CD1c-positive myeloid dendritic cell (primary cell): ENCODE data around the gene ZMAT5.

Source experiments
- DNase-seq: peaks from one replicate; pipeline ENCODE4 v3.0.0-alpha.2; 2016; ENCODE audit errors: extremely low spot score

Gene ZMAT5, protein sequence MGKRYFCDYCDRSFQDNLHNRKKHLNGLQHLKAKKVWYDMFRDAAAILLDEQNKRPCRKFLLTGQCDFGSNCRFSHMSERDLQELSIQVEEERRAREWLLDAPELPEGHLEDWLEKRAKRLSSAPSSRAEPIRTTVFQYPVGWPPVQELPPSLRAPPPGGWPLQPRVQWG

DNA sequence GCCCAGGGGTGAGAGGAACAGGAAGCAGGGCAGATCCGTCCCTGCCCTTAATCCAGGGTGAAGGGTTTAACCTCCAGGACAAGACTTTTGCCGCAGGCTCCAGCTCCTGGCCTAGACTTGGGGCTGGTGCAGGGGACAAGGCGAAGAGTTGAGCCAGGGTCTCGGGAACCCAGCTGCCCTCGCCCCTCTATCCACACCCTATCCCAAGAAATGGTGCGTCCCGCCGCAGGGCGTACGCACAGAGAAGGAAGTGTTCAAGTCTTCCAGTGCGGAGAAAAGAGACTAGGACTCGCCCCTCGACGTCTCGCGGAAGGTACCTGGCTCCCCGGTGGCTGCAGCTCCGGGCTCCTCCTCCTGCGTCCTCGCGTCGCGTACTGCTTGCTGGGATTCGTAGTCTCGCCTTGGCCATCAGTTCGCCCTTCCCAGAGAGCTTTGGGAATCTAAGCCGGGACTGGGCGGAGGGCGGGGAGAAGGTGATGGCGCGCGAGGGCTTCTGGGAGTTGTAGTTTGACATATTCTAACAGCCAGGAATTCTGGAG is at the start of gene ZMAT5:
ZMAT5 (minus strand) TSS at position 376 of the 539 bp plus-strand sequence. CDS start 18,463 bp downstream, outside the sequence.
- DNase-seq: peak; percentile 97

DNA sequence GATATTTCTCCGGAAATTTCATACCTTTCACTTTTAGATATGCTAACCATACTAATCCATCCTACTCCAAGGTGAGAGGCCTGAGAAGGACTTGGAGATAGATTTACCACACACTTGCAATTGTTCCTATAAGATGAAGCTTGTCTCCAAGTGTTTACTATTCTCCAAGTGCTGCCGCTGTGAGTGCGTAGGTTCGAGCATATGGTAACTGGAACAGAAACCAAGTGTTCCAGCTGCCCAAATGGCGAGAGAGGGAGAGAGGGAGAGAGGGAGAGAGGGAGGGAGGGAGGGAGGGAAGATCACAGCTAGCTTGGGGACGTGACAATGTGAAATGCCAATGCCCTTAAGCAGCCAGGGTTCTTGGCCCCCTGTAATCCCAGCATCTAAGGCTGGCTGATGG is 49.7 kb upstream of the ZMAT5 start:
- DNase-seq: no peak

DNA sequence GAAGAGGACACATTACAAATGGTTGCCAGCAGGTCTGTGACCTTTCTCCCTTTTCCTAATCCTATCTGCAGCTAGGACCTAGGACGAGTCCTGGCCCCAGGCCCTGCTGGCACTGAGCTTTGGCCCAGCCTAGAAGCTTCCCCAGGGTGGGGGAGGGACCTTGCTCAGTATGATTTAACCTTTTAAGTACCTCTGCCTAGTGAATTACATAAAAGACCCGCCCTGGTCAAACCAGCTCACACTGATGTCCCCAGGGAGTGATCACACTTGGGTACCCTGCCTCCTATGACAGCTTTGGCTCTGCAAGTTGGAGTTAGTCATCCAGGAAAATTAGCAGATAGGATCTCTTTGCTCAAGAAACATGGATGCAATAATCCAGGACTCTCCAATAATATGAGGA is 49.3 kb upstream of the ZMAT5 start:
- DNase-seq: no peak

DNA sequence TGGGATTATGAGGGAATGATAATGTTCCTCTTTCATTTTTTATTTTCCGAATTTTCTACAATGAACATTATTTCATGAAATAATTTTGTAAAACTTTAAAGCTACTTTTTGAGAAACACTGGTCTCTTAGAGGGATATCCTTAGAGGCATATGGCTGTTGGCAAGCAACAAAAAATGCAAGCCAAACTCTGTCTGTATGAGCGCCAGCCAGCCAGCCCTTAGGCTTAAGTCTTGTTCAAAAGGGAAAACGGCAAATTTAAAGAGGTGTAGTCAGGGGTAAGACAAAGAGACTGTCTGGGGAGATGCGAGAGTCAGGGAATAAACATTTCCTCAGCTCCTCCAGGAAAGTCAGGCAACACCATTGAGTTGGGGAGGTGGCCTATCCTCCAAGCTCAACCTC is 48.8 kb upstream of the ZMAT5 start:
- no peak for DNase-seq

DNA sequence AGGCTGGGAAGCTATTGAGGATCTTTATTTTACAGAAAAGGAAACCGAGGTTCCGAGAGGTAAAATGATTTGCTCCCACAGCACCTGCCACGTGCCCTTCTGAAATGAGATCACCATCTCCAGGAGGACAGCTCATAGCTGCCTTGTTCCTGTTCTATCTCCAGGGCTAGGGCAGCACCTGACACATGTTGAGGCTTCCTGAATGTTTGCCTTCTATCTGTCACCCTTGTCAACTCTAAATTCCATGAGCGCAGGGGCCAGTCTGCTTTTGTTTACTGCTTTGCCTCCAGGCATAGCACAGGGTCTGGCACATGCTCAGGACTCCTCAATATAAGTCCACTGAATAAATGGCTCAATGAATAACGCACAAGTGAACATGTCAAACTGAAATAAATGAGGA is 47.2 kb upstream of the ZMAT5 start:
- no peak for DNase-seq

DNA sequence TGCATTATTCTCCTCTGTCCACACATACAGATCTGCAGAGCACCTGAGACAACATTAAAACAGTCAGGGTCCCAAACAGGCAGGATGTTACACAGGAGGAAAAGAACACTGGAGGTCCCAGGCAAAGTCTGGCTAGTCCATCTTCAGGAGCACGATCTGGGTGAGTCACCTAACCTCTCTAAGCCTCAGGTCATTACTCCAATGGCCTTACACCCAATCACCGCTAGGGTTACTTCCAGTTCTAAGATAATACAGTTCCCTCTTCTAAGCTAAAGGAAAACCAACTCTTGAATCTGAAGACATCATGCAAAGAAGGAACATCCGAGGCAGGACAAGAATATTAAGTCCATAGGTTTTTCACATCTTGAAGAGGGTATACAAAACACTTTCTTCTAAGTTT is 46.8 kb upstream of the ZMAT5 start:
- no peak for DNase-seq

DNA sequence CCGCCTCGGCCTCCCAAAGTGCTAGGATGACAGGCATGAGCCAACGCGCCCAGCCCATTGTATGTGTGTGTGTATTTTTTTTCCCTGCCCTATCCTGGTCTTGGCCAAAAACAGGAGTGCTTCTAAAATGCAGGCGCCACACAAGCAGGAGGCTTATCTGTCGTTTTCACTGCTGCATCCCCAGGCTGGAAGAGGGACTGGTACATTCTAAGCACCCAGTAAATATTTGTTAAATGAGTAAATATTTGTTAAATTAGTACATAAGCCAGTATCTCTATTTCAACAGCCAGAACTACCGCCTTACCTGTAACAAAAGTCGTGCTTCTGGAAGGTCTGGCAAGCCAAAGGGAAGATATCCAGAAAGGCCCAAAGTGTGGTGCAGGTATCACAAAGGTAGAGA is 46.3 kb upstream of the ZMAT5 start:
- DNase-seq: no peak

DNA sequence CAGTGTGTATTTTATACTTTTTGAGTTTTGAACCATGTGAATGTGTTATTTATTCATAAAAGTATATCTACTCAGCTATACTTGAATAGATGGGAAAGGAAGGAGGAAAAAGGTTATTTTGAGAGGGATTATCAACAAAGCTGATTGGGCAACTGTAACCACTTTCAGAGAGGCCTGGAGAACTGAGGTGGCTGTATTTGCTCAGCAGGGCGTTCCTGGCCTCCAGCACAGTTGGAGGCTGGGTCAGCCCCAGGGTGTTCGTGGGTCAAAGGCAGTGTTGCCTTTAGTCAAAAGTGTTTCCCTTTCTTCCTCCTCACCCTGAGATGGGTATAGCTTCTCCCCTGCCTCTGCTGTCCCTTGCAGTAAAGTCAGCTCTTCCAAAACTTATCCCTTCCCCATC is 44.6 kb upstream of the ZMAT5 start:
- DNase-seq: no peak

DNA sequence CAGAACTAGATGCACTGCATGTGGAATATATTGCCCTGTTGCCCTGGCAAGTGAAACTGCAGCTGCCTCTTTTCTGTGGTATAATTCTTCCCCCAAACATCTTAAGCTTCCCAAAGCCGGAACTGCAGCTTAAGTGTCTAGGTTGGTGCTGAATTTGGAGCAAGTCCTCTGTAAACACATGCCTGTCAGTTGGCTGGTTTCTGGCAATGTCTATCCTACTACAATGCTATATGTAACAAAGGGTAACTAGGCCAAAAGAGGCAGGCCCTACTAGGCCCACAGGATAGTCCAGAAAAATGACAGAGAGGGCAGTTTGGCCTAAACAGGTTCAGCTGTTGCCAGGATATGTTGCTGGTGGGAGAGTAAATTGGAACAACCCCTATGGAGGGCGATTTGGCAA is 43.4 kb upstream of the ZMAT5 start:
- no peak for DNase-seq

DNA sequence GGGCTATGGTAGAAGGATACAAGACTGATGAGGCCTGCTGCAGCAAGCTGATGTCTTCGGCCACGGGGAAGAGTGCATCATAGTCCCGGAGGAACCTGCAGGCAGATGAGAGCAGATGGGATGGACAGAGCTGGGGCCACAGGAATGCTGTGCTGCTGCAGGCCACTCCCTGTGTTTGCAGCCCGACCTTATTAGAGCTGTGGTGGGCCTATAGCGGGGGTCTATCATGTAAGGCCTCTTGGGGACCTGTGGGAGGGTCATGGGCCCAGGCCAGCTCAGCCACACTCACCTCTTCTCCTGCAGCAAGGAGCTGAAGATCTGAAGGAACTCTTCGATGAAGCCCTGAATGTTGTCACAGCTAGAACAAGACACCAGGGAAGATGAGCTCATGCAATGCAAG is 39.4 kb upstream of the ZMAT5 start:
- DNase-seq: no peak

DNA sequence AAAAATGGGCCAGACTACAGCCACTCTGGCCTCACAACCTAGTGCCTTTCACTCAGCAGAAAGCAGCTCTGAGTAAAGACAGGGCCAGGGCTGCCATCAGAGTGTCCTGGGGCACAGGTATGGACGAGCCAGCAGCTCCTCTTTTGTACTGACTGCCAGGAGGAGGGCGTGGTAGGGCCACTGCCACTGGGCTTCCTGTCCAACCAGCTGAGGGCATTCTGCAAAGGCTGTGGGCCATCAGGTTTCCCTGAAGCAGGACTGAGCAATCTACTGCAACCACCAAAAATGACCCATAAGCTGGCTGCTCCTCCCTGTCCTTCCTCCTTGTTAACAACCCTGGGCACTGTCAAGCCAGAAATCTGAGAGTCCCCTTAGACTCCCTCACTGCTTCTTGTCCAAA is 38.2 kb upstream of the ZMAT5 start:
- no peak for DNase-seq

DNA sequence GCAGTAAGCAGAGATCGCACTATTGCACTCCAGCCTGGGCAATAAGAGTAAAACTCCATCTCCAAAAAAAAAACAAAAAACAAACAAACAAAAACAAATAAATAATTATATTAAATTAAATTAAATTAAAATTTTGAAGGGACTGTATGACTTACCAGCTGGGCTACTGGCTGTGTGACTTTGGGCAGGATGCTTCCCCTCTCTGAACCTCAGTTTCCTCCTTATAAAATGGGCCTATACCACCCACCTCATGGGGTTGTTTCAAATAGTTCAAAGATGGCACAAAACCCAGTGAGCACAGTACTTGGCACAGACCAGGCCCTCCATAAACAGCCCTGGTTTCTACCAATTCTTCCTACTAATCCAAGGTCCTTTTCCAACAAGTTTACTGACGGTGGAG is 36.4 kb upstream of the ZMAT5 start:
- DNase-seq: no peak

DNA sequence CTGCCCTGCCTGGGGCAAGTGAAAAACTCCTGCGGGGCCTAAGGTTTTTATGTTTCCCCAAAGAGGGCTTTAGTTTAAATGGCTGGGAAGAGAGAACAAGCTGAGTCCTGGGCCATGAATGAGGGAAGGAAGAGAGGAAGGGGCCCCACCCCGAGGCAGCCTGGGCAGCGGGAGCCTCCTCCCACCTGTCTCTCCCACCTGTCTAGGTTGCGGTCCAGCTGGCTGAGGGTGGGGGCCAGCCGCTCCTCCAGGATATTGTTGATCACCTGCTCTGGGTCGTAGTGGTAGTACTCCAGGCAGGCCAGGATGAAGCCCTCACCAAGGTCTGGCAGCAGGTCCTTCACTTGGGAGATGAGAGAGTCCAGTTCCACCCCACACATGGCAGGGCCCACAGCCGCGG is 35.0 kb upstream of the ZMAT5 start:
- DNase-seq: no peak

DNA sequence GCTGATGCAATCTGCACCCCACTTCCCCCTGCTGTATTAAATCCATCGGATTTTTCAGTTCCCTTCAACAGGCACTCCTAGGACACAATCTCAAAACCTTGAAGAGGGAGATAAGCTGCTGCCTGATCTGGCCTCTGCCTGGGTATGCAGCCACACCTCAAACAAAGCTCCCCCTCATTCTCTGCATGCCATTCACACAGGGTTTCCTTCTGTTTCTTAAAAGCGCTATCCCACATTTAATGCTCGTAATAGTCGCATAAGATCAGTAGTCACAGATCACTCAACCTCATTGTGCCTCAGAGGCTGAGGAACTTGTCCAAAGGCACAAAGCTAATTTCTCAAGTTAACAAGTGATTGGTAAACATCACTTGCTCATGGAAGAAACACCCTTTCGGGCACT is 34.3 kb upstream of the ZMAT5 start:
- no peak for DNase-seq

DNA sequence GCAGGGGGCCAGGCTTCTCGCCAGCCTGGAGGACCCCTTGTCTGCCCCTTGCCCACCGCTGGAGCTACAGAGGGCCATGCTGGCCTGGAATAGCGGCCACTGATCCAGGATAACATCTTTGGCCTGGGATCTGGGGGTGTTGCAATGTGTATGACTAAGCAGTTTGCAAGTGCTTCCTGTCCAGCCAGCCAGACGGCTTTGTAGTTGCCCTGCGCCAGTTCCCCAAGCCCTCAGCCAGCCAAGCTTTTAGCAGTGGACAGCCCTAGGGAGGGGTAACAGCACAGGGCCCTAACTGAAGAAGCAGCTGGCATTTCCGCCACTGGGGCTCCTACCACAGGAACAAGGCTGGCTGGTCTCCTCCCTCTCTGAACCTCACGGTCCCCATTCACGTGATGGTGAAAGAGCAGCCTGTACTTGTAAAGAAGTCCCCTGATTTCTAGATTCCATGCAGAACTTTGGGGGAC is 32.4 kb upstream of the ZMAT5 start:
- peak; percentile 84 for DNase-seq

DNA sequence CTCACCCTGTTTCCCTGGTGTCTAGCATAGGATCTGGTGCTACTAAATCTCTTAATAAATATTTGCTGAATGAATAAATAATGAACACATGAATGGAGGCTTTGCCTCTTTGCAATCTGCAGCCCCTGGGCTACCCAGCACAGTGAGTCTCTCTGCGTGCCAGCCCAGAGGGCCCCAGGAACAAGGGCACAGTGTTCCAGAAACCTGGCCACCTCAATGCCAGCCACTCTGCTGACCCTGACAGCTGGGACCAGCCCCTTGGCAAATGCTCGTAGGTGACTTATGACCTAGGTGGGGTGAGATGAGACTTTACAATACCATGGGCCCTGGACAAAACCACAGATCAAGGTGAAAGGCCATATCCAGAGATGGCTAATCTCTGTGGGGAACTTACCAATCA is 32.0 kb upstream of the ZMAT5 start:
- no peak for DNase-seq

DNA sequence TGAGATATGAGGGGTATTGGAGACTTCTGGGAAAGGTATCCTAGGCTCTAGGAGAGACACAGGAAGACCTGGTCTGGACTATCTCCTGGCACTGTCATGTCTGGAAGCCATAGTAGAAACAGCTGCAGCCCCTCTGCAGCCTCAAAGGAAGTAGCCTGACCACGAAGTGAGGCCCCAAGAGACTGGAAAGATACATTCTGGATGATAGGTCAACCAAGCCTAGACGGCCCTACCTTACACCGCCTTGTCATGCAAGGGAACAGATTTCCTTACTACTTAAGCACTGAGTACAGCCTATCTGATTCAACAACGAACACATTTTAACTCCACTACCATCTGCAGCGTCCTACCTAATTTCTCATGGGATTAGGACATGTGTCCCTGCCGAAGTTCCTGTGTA is 31.5 kb upstream of the ZMAT5 start:
- no peak for DNase-seq

DNA sequence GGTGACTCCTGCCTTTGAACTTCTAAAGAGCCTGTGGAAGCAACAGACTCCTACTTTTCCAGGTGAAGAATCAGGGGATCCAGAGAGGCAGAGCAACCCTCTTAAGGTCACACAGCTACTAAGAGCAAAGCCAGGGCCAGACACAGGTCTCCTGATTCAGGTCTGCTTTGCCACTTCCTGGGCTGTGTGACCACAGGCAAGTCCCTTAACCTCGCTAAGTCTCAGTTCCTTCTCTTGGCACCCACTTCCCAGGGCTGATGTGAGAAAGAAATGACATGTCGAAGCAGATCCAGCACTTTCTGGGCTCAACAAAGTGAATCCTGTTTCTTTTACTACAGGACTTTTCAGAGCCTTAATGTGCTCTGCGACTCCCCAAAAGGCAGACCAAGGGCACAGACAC is 30.5 kb upstream of the ZMAT5 start:
- peak; percentile 81 for DNase-seq

DNA sequence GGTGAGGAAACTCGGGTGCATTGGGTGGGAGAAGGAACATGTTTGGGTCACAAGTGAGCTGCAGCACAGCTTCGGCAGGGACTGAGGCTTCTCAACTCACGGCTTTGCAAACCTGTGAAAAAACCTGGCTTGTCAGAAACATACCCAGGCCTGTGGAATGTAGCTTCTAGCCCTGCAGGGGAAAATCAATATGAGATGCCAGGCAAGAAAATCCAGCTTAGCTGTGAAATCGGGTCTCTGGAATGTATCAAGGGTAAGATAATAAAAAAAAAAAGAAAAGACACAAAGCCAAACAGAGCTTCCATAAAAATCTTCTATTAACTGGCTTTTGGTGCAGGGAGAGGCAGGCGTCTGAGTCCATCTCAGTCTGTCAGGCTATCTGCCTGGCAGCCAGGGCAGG is 28.9 kb upstream of the ZMAT5 start:
- DNase-seq: no peak

DNA sequence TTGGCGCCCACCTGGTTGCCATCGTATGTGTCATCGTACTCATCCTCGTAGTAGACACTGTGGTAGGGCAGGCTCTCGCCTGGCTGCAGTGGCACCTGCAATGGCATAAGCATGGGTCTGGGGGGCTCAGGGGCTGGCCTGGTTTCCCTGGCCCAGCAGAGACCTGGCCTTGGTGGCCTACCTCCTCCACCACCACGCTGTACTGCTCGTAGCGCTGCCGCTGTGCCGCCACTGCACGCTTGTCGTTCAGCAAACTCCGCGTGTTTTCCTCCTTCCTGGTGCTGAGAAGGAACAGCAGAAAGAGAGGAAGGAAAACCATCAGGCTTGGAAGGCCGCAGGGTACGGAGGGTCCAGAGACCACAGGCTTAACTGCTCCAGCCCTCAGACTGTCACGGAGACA is 26.6 kb upstream of the ZMAT5 start:
- no peak for DNase-seq

DNA sequence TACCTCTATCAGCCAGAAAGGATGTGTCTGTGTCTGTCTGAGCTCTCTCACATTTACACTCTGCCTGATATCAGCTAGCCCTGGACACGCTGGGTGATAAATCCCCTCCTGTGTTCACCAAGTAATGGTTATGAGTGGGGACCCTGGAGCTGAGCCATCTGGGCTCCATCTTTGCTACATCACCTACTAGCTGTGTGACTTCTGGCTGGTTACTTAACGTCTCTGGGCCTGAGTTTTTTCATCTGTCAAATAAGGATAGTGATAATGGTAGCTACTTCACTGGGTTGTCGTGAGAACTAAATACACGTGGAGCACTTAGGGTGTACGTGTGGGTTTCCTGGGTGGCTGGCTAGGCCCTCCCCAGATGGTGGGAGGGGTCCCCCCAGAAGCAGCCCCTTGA is 23.3 kb upstream of the ZMAT5 start:
- DNase-seq: no peak

DNA sequence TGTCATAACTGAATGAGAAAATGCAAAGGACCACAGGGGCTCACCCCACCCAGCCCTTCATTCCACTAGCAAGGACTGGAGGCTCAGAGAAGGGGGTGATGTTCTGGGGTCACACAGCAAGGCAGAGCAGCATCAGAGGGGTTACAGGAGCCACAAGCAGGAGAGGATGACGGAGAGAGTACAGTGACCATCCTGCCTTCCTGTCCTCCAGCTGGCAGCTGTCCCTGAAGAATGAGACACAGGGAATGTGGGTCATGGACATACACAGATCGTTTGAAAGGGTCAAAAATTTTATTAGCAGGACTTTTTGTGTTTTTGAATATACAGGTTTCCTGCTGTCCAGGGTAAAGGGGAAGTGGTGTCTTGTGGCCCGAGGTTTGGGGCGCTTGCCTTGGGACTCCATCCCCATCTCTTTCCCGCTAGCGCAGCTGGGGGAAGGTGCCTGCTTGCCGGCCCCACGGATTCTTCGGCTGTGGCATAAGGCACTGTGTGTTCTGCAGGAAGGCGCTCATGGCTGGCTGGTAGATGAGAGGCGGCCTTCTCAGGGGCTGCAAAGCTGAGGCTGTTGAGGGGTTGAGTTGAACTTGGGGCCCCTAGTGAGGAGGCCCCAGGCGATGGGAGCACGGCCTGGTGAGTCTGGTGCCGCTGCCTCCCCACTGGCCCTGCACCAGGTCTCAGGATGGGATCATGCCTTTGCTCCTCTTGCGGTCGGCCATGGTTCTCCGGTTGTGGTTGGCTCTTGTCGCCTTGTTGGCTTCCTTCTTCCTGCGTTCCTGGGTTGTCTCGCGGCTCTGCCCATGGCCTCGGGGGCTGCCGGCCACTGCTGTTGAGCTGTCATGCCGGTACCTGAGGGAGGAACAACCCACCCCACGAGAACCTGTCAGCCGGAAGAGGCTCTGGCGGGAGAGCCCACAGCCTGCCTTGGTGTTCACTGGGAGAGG is 21.8 kb upstream of the ZMAT5 start:
- no peak for DNase-seq

DNA sequence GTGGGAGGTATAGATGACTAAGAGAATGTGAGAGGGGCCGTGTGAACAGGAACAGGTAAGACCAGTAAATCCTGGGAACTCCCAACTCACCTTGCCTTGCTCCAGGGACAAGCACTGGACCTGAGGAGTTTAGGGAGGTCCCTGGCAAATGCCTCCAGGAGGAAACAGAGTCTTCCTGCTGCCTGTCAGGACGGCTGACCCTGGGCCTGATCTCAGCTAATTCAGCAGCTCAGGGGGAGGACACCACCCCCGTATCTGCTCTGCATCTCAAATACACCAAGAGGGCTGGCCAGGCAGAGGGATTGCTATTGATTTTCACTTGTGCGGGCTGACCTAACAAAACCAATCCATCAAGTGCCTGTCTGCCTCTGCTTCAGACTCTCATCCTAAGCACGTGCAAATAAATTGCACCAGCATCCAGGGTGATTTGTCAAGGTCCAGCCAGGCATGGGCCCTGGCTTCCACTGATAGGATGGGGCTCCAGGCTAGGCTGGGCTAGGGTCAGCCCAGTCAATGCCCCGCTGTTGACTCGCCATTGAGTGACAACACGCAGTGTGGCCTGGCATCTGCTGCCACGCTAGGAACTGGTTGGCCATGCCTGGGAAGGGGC is 20.7 kb upstream of the ZMAT5 start:
- DNase-seq: no peak
